Coronary artery (tissue), 2 donors: Measurements from ENCODE around the gene ACO1.
"Not testable (repeated sequence)": the region's sequence is repeated elsewhere in the genome, so short reads cannot be mapped to it uniquely, and the experiment has no call there.

Experiments used
- DNase-seq: peaks from one replicate; pipeline ENCODE4 v3.0.0-alpha.2; 2017; ENCODE audit warnings: low spot score
- H3K27ac ChIP-seq, 2 donors: fragments of 200-600 bp; sonication (generic); one replicate each; pipeline ENCODE4 v1.5.1; 2016 to 2019
- H3K4me3 ChIP-seq: fragments of 200-600 bp; sonication (generic); 2 replicates; pipeline ENCODE4 v1.5.1; 2016; ENCODE audit warnings: mild to moderate bottlenecking, moderate library complexity
- CTCF ChIP-seq: fragments of 200-600 bp; sonication (generic); IDR thresholded peaks from one replicate; pipeline ENCODE4 v1.5.1; 2019; ENCODE audit warnings: antibody characterized with exemption

Gene ACO1

GRCh38 chr9:32347571-32347970 lies 36.9 kb upstream of the ACO1 start:
- TF ChIP-seq CTCF, result no peak
- no peak for DNase-seq
- H3K27ac ChIP-seq, result no peak overlapping the region
- H3K4me3 ChIP-seq, result no peak overlapping the region

GRCh38 chr9:32348106-32348695 lies 36.2 kb upstream of the ACO1 start:
- H3K27ac ChIP-seq, result no peak overlapping the region
- no peak overlapping the region for H3K4me3 ChIP-seq
- TF ChIP-seq CTCF, result no peak
- no peak for DNase-seq

GRCh38 chr9:32349013-32349412 lies 35.4 kb upstream of the ACO1 start:
- H3K27ac ChIP-seq, result no peak overlapping the region
- DNase-seq, result no peak
- no peak overlapping the region for H3K4me3 ChIP-seq
- TF ChIP-seq CTCF, result no peak

- Histone ChIP-seq H3K4me3 (no peak overlapping the region), H3K27ac (no peak overlapping the region)
- TF ChIP-seq CTCF, result no peak
- DNase-seq, result no peak
Observed at GRCh38 chr9:32350682-32351081, 33.8 kb upstream of the ACO1 start.

- no peak overlapping the region for H3K27ac ChIP-seq
- no peak for DNase-seq
- TF ChIP-seq CTCF, result no peak
- H3K4me3 ChIP-seq, result no peak overlapping the region
Observed at GRCh38 chr9:32351845-32352244, 32.6 kb upstream of the ACO1 start.

GRCh38 chr9:32353476-32353875 lies 31.0 kb upstream of the ACO1 start:
- H3K27ac ChIP-seq, H3K4me3 ChIP-seq, DNase-seq: not testable (repeated sequence)

GRCh38 chr9:32359452-32359851 lies 25.0 kb upstream of the ACO1 start:
- no peak overlapping the region for H3K27ac ChIP-seq
- TF ChIP-seq CTCF, result no peak
- no peak overlapping the region for H3K4me3 ChIP-seq
- DNase-seq, result no peak
